Kidney epithelial cell (primary cell): ENCODE data around the gene GPR25. TPM values are rescaled to one million over a fixed set of nuclear protein-coding genes. Genes with fewer than 3 reads are reported as not detected.

Experiments used
- DNase-seq: peaks from one replicate; pipeline ENCODE4 v3.0.0-alpha.2; 2010; ENCODE audit warnings: low read depth
- H3K27me3 ChIP-seq: 2 replicates; pipeline ENCODE4 v1.6.0; 2011; ENCODE audit warnings: low read length; ENCODE audit not compliant: control insufficient read depth, insufficient read depth
- H3K36me3 ChIP-seq: 2 replicates; pipeline ENCODE4 v1.5.1; 2011; ENCODE audit warnings: low read length; ENCODE audit not compliant: control insufficient read depth, insufficient read depth
- H3K4me3 ChIP-seq: 2 replicates; pipeline ENCODE4 v1.5.1; 2011; ENCODE audit warnings: low read depth, mild to moderate bottlenecking, control low read depth, low read length
- total RNA-seq: library from RNA; depleted of rRNA; stranded (reverse); fragments of >200 nt; gene quantifications from 2 replicates; pipeline ENCODE4 v1.2.3, GENCODE V29; 2015
- TF ChIP-seq, protein P1 (sequence below): IDR thresholded peaks from 2 replicates; pipeline ENCODE4 v1.5.1; 2011; ENCODE audit warnings: mild to moderate bottlenecking, moderate library complexity, low read length, control low read depth, inconsistent platforms; ENCODE audit not compliant: insufficient read depth, poor library complexity, severe bottlenecking

The GPR25 gene
- total RNA-seq, 1 donor from 2014 or later: not detected

- DNase-seq: no peak
- TF ChIP-seq, protein P1, sequence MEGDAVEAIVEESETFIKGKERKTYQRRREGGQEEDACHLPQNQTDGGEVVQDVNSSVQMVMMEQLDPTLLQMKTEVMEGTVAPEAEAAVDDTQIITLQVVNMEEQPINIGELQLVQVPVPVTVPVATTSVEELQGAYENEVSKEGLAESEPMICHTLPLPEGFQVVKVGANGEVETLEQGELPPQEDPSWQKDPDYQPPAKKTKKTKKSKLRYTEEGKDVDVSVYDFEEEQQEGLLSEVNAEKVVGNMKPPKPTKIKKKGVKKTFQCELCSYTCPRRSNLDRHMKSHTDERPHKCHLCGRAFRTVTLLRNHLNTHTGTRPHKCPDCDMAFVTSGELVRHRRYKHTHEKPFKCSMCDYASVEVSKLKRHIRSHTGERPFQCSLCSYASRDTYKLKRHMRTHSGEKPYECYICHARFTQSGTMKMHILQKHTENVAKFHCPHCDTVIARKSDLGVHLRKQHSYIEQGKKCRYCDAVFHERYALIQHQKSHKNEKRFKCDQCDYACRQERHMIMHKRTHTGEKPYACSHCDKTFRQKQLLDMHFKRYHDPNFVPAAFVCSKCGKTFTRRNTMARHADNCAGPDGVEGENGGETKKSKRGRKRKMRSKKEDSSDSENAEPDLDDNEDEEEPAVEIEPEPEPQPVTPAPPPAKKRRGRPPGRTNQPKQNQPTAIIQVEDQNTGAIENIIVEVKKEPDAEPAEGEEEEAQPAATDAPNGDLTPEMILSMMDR: no peak
- no peaks in the 10 kb centered on the region for H3K36me3 ChIP-seq
These were observed 13.0 kb downstream of the GPR25 start for GRCh38 chr1:200885623-200886402.

GRCh38 chr1:200886594-200886993 is 13.8 kb downstream of the GPR25 start:
- no peaks in the 10 kb centered on the region for H3K36me3 ChIP-seq
- no peak for DNase-seq
- no peaks in the 10 kb centered on the region for H3K27me3 ChIP-seq
- TF ChIP-seq, protein P1: no peak
- no peak overlapping the region for H3K4me3 ChIP-seq

More at GRCh38 chr1:200885623-200886402, 13.0 kb downstream of the GPR25 start:
- Histone ChIP-seq H3K4me3 (no peak overlapping the region), H3K27me3 (no peaks in the 10 kb centered on the region)

DNA sequence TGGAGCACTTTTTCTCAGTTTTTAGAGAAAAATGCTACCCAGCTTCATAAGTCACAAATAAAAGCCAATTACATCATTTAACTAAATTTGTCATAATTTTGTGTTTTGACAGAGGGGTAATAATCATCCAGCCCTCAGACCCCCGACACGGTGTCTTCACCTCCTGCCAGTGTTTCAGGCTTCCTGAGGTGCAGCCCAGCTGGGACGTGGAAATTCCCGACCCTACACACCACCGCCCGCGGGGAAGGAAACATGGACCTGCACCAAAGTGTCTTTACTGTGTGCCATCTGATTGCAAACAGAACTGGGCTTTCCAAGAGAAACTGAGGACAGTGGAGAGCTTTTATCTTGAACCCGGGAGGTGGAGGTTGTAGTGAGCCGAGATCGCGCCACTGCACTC is 14.3 kb downstream of the GPR25 start:
- no peaks in the 10 kb centered on the region for H3K36me3 ChIP-seq
- no peak overlapping the region for H3K4me3 ChIP-seq
- TF ChIP-seq, protein P1: no peak
- no peaks in the 10 kb centered on the region for H3K27me3 ChIP-seq
- DNase-seq: no peak

DNA sequence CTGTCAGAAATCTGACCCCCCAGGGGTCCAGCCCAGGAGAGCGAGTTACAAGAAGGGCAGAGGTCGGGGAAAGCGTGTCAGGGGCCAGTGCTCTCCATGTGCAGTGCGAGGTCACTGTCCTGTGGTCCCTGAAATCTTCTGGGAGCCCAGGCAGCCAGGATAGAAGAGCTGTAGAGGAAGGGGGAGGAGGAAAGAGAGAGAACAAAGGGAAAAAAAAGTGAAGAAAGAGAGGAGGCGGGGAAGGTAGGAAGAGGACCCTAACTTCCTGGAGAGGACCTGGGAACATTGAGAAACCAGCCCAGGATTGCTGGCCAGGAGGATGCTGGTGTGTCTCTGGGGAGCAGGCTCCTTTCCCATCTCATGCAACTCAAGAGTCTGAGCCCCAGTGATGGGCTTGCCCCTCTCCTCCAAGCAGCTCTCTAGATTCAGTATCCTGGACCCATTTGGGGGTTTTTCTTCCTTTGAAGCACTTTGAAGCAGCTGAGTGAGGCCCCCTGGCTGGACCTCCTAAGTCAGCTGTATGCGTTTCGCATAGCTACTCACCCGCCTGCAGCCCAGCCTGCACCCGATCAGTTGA is 15.1 kb downstream of the GPR25 start:
- no peak for DNase-seq
- Histone ChIP-seq H3K36me3 (no peaks in the 10 kb centered on the region), H3K4me3 (no peak overlapping the region), H3K27me3 (no peaks in the 10 kb centered on the region)
- TF ChIP-seq, protein P1: no peak

GRCh38 chr1:200888349-200888838 is 15.6 kb downstream of the GPR25 start:
- no peaks in the 10 kb centered on the region for H3K27me3 ChIP-seq
- DNase-seq: no peak
- TF ChIP-seq, protein P1: no peak
- H3K4me3 ChIP-seq: no peak overlapping the region
- H3K36me3 ChIP-seq: no peaks in the 10 kb centered on the region
